Left ventricle myocardium inferior (tissue), 1 donor: ENCODE results near the gene CNOT8. TPM values are rescaled to one million over a fixed set of nuclear protein-coding genes. Genes with fewer than 3 reads are reported as not detected.

ENCODE experiments used
- DNase-seq: peaks from one replicate; pipeline ENCODE4 v3.0.0-alpha.2; 2020
- H3K27ac ChIP-seq: fragments of 200-600 bp; replicated peaks from 2 replicates; pipeline ENCODE4 v1.8.0; 2021
- H3K27me3 ChIP-seq: fragments of 200-600 bp; 2 replicates; pipeline ENCODE4 v1.8.0; 2021; ENCODE audit warnings: low read depth
- H3K36me3 ChIP-seq: fragments of 200-600 bp; 2 replicates; pipeline ENCODE4 v1.8.0; 2021
- H3K4me1 ChIP-seq: fragments of 200-600 bp; 2 replicates; pipeline ENCODE4 v1.8.0; 2021
- H3K4me3 ChIP-seq: fragments of 200-600 bp; 2 replicates; pipeline ENCODE4 v1.8.0; 2021; ENCODE audit warnings: mild to moderate bottlenecking, moderate library complexity
- H3K9me3 ChIP-seq: fragments of 200-600 bp; replicated peaks from 2 replicates; pipeline ENCODE4 v1.8.0; 2021
- intact Hi-C: fragments of 100-400 bp; cut with micrococcal nuclease; formaldehyde crosslinking; loops from one replicate; pipeline ENCODE4 v1.11.0; 2022
- total RNA-seq: library from RNA; stranded (reverse); fragmentation: NEBNext Ultra II Directional; extraction: Animal tissue kit (Norgen Biotek cat#: 25700); gene quantifications from one replicate; pipeline ENCODE4 v1.2.1, GENCODE V29; 2021
- TF ChIP-seq, protein P1 (sequence below): fragments of 200-600 bp; IDR thresholded peaks from 2 replicates; pipeline ENCODE4 v1.8.0; 2021; ENCODE audit warnings: antibody characterized with exemption, mild to moderate bottlenecking, borderline replicate concordance
- donor health status: DM: no; HTN: yes; CAD: no; lungs with severe emphysema.

CNOT8 gene
- total RNA-seq, 1 donor from 2014 or later = 23.3 TPM

DNA sequence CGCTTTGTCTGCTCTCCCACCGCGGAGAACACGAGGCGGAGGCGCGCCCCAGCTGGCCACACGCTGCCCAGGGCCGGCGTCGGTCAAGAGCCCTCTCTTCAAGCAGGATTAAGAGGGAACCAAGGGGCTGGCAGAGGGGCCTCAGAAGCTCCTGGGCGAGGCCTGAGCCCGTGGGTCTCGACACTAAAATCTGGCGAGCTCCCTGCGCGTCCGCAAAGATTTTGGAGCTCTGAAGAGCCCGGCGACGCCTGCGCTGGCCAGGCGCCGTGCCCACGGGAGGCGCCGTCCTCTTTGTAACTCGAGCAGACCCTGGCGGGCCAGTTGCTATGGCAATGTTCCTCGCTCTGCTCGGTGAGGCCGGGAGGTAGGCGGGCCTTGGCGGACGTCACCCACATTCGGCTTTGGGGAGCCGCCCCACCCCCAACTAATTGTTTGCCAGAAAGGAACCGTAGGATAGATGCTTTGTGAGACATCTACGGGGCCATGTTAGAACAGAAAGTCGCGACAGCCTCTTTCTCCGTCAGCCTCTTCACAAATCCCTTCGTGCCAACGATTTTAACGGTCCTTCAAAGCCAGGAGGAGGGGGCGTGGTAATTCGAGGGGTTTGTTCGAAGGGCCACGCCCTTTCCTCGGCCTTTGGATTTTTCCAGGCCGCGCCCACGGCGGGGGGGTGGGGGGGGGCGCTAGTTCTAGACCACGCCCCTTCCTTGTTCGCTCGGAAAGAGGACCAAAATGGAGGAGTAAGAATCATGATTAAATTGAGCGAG lies 714 bp upstream of the CNOT8 start:
- Histone ChIP-seq H3K9me3 (no peaks in the 10 kb centered on the region), H3K36me3 (no peaks in the 10 kb centered on the region), H3K4me1 (peaks cover 53% of the 10 kb centered on the region), H3K4me3 (peak overlapping the region; percentile 77), H3K27me3 (no peaks in the 10 kb centered on the region), H3K27ac (peak overlapping the region; percentile 99)
- DNase-seq = peak; percentile 95
- intact Hi-C loops = no loop called here
- TF ChIP-seq, protein P1, sequence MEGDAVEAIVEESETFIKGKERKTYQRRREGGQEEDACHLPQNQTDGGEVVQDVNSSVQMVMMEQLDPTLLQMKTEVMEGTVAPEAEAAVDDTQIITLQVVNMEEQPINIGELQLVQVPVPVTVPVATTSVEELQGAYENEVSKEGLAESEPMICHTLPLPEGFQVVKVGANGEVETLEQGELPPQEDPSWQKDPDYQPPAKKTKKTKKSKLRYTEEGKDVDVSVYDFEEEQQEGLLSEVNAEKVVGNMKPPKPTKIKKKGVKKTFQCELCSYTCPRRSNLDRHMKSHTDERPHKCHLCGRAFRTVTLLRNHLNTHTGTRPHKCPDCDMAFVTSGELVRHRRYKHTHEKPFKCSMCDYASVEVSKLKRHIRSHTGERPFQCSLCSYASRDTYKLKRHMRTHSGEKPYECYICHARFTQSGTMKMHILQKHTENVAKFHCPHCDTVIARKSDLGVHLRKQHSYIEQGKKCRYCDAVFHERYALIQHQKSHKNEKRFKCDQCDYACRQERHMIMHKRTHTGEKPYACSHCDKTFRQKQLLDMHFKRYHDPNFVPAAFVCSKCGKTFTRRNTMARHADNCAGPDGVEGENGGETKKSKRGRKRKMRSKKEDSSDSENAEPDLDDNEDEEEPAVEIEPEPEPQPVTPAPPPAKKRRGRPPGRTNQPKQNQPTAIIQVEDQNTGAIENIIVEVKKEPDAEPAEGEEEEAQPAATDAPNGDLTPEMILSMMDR = no peak

DNA sequence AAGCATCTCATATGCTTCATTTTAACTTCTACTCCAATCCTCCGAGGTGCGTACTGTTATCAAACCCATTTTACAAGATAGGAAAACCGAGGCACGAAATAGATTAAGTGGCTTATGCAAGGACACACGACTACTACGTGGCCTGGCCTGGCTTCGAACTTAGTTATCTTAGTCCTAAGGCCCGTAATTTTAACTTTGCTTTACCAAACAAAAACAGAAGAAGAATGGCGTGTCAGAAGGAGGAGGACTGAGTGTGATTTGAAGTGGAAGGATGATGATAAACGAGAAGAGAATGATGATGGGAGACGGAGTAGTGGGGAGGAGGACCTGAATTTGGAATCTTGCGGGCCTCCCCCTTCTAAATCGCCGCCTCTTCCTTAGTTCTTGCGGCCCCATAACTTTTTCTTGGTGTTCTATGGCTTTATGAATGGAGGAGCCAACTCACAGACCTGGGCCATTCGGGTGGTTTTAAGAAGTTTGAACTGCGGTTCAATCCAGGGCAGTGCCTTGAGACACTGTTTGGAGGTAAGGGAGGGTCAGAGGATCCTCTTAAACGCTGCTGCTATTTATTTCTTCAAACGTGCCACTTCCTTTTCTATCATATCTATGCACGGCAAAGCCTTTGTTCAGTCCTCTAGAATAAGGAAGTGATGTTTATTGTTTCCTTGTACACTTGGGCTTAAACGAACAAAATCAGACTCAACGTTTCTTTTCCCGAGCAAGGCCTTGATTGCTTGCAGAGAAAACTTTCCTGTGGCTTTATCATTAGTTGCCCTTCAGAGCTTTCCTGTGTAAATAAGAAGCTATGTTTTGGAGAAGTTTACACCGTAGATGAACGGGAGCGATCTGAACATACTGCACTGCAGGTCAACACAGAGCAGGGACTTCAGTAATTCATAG lies 795 bp downstream of the CNOT8 start:
- H3K9me3 ChIP-seq = no peaks in the 10 kb centered on the region
- TF ChIP-seq, protein P1 = no peak
- intact Hi-C loops = no loop called here
- peak overlapping the region; percentile 99 for H3K27ac ChIP-seq
- H3K36me3 ChIP-seq = peaks cover 13% of the 10 kb centered on the region
- H3K4me3 ChIP-seq = peak overlapping the region; percentile 77
- peaks cover 56% of the 10 kb centered on the region for H3K4me1 ChIP-seq
- no peaks in the 10 kb centered on the region for H3K27me3 ChIP-seq
- DNase-seq = no peak

GRCh38 chr5:154860123-154860522 lies 1.7 kb downstream of the CNOT8 start:
- intact Hi-C loops = no loop called here
- no peaks in the 10 kb centered on the region for H3K27me3 ChIP-seq
- H3K27ac ChIP-seq = peak overlapping the region; percentile 99
- peaks cover 22% of the 10 kb centered on the region for H3K36me3 ChIP-seq
- H3K4me3 ChIP-seq = peak overlapping the region; percentile 77
- H3K4me1 ChIP-seq = peaks cover 56% of the 10 kb centered on the region
- DNase-seq = no peak
- no peaks in the 10 kb centered on the region for H3K9me3 ChIP-seq
- TF ChIP-seq, protein P1 = no peak

DNA sequence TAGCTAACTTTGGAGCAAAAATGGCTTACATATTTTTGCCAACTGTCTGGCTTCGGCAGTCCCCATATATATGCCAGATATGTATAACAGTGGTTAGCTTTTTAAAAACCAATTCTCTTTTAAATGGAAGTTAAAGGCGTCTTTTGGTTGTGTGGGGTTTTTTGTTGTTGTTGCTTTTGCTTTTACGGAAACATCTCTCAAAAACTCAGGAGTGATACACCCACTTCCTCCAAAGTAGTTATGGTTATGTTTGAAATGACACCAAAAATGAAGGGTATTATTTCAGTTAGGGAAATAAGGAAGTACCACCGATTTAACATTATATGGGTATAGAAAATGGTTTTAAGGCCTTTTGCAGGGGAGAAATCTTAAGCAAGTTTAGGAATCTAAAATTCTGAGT lies 2.3 kb downstream of the CNOT8 start:
- H3K27ac ChIP-seq = peak overlapping the region; percentile 99
- no peaks in the 10 kb centered on the region for H3K9me3 ChIP-seq
- DNase-seq = no peak
- H3K36me3 ChIP-seq = peaks cover 29% of the 10 kb centered on the region
- peaks cover 61% of the 10 kb centered on the region for H3K4me1 ChIP-seq
- TF ChIP-seq, protein P1 = no peak
- intact Hi-C loops = no loop called here
- H3K4me3 ChIP-seq = peak overlapping the region; percentile 77
- no peaks in the 10 kb centered on the region for H3K27me3 ChIP-seq

GRCh38 chr5:154861946-154862345 lies 3.5 kb downstream of the CNOT8 start:
- peaks cover 39% of the 10 kb centered on the region for H3K36me3 ChIP-seq
- no peak for DNase-seq
- TF ChIP-seq, protein P1 = no peak
- H3K4me1 ChIP-seq = peaks cover 60% of the 10 kb centered on the region
- peak overlapping the region; percentile 99 for H3K27ac ChIP-seq
- H3K9me3 ChIP-seq = no peaks in the 10 kb centered on the region
- H3K27me3 ChIP-seq = no peaks in the 10 kb centered on the region
- intact Hi-C loops = no loop called here
- H3K4me3 ChIP-seq = no peak overlapping the region
